ENCODE results near the gene FOXP1.
"Not testable (repeated sequence)": the region's sequence is repeated elsewhere in the genome, so short reads cannot be mapped to it uniquely, and the experiment has no call there.

Gene FOXP1

DNA sequence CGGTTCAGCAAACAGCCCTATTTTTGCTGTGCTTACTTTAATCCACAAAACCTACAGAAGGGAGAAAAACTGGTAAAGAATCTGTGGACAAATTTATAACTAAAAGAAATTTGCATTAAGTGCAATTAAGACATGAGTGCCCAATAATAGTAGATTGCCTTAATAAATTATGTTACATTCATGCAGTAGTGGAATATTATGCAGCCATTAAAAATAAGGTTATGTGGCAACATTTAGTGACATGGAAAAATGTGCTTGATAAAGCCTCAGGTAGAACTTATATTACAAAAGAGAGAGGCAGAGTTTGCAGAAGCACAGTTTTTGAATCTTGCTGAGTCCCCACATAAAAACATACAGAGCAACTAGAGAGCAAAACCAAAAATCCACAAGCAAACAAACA is 253.0 kb downstream of the FOXP1 start:
- no peak for DNase-seq (ENCODE audit: low read depth)

DNA sequence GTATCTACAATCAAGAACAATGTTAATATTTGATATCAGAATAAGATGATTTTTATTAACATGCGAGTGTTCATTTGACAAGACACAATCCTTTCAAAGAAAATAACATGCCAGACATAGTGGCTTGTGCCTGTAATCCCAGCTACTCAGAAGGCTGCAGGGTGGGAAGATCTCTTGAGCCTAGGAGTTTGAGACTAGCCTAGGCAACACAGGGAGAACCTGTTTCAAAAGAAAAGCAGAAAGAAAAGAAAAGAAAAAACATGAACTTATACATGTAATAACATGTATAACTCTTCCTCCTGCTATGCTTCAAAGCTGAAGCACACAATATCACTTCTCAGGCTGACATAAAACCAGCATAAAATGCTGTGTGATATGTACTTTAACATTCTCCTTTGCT is 253.7 kb downstream of the FOXP1 start:
- no peak for DNase-seq (ENCODE audit: low read depth)

DNA sequence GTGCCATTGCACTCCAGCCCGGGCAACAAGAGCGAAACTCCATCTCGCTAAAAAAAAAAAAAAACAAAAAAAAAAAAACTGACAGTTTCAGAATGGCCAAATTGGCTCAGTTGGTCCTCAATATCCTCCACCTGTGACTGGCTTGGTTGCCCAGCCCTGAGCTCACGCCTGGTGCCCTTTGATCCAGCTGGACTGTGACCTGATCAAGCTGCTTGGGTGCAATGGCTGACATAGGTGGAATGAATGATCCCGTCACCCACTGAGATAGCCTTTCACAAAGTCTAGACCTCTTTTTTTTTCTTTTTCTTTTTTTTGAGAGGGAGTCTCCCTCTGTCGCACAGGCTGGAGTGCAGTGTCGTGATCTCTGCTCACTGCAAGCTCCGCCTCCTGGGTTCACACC is 254.6 kb downstream of the FOXP1 start:
- DNase-seq (ENCODE audit: low read depth) = no peak

DNA sequence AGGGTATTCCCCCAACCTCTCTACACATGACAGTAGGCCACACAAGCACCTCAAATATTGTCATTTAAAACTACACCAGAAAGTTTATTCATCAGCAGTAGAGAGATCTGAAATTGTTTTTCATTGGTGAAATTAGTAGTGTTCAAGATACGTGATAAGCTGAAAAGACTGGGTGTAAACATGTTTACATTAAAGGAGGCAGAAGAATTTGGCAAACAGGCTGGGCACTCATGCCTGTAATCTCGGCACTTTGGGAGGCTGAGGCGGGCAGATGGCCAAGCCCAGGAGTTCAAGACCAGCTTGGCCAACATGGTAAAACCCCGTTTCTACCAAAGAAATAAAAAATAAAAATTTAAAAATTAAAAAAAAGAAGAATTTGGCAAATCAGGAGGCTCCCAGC is 255.6 kb downstream of the FOXP1 start:
- DNase-seq (ENCODE audit: low read depth) = no peak

DNA sequence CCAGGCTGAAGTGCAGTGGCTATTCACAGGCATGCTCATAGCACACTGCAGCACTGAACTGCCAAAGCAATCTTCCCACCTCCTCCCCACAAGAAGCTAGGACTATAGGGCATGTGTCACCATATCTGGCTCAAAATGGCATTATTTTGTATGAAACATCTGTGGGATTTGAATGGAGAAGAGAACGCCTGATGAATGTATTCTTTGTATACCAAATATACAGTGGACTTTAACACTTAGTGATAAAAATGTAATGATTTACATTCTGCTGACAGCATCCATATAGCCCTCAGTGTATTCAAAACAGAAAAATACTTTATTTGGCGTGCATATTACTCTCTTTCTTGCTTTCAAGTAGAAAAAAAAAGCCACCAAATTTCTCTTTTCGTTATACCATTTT is 257.8 kb downstream of the FOXP1 start:
- DNase-seq (ENCODE audit: low read depth) = no peak

DNA sequence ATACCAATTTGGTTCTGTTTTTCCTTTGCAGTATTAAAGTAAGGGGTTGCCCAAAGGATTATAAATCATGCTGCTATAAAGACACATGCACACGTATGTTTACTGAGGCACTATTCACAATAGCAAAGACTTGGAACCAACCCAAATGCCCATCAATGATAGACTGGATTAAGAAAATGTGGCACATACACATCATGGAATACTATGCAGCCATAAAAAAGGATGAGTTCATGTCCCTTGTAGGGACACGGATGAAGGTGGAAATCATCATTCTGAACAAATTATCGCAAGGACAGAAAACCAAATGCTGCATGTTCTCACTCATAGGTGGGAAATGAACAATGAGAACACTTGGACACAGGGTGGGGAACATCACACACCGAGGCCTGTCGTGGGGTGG is 259.3 kb downstream of the FOXP1 start:
- not testable (repeated sequence) for DNase-seq (ENCODE audit: low read depth)

DNA sequence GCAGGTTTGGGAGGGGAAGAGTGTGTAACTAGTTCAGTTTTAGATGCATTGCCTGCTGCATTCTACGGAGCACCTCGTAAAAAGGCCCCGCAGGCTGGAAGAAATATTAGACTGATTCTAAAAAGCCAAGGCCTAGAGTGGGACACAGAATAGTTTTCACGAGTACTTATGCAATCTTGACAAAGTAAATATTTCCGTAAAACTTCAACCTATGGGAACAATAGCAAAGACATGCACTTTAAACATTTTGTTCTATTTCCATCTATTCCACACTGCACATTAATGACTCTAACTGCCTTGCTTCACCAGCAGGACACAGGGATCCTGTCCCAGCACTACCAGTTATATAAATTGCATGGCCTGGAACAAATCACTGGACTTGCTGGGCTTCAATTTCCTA is 260.0 kb downstream of the FOXP1 start:
- DNase-seq (ENCODE audit: low read depth) = no peak

DNA sequence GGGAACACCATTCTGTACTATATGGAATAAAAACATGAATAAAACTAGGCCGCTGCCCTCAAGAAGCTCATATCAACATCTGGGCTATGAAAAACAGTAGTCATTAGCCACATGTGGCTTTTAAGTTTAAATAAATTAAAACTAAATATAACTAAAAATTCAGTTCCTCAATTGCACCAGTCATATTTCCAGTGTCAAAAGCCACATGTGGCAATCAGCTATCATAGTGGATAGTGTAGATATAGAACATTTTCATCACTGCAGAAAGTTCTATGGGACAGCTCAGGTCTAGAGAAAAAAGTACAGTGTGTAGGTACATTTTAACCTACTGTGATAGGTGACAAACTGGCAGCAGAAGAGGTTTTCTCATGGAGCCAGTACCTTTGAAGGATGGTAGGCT is 261.4 kb downstream of the FOXP1 start:
- DNase-seq (ENCODE audit: low read depth) = no peak

DNA sequence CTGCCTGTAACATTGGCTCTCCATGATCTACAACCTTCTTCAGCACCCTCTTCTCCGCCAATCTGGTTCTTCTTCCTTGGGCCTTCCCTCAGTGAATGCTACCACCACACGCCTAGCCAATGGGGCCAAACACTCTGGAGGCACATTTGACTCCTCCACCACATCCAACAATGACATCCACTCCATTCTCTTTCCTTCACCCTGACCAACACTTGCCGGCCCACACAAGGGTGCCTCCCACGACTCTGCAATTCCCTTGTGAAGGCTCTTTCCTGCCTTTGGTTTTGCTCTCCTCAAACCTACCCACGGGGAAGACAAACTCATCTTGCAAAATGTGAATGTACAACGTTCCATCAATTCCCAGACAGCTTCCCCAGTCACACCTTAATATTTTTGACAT is 263.8 kb downstream of the FOXP1 start:
- no peak for DNase-seq (ENCODE audit: low read depth)

DNA sequence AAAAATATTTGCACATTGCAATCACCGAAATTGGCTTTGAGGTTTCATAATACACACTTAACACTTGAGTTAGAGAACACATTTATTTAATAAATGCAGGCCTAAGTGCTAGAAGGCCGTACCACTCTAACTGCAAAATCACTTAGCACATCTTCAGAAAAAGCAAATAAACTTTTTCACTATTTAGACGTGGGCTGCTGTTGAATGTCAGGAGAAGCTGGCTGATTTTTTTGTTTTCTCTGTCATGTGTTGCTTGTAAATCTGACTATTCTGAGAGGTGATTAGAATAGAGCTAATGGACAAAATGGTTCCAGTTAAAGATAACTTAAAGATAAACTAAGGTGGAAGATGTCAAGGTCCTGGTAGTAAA is 265.1 kb downstream of the FOXP1 start:
- no peak for DNase-seq (ENCODE audit: low read depth)

DNA sequence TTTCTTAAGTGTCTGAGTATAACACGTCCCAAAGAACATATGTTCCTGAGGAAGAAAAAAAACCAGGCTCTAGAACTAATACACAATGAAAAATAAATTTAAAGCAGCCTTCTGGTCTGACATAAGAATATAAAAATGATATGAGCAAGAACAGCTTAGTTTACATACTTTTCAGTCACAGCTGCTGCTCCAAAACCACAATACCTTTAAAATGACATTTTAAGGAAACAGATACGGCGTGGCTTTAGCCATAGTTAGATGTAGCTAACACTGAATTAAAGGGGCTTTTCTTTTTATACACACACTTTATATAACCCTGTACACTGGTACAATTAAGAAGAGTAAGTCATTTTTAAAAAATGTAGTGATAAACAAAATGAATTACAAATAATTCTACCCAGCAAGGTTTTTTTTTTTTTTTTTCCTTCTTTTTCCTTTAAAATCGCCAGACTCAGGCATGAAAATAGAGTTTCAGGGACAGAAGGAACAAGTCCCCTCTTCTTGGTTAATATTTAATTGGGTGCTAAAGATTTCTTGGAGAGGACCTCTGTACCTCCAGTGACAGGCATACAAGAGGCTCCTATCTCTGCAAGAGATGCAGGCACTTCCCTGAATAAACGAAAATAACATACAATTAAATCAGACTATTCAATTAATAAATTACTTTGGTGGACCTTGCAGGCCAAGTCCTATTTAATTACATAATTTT is 265.6 kb downstream of the FOXP1 start:
- DNase-seq (ENCODE audit: low read depth) = no peak

DNA sequence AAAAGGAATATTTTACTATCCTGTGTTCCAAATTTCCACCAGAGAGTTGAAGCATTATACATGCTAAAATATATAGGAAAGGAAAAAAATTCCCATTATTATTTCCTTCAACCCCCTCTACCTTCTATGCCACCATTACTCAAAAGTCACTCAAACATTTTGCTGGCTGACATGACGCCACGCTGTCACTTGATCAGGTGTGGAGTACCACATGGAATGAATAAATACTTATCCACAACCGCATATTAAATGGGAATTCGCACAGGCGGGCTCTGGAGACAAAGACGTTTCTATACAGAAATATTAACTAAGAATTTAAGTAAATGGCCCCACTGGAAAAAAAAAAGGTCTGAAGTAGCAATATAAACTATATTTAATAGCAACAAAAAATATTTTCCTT is 266.4 kb downstream of the FOXP1 start:
- DNase-seq (ENCODE audit: low read depth) = no peak

DNA sequence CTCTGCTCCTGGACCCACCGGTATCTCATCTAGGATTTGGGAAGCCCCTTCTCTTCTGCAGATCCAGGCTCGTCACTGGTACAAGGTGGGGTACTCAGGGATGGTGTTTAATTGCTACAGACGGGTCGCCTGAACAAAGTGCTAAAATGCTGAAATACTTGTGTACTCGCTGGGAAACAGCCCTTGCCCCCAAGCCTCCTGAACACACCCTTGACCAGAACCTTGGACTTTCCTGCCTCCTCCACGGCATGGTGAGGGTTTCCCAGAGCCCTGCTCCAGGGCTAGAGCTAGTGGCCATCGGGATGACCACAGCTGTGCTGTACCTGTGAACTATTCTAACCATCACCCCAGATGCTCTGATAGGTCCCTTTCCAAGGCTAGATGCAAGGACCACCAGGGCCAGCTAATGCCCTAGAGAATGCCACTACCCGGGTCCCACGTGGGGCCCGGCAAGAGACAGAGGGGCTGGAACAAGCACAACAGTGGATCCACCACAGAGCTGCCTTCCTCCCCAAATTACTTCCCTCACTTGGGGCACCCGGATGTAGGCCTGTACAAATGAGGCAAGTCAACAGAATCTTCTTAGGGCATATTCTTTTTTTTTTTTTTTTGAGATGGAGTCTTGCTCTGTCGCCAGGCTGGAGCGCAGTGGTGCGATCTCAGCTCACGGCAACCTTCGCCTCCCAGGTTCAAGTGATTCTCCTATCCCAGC is 267.3 kb downstream of the FOXP1 start:
- DNase-seq (ENCODE audit: low read depth) = no peak

DNA sequence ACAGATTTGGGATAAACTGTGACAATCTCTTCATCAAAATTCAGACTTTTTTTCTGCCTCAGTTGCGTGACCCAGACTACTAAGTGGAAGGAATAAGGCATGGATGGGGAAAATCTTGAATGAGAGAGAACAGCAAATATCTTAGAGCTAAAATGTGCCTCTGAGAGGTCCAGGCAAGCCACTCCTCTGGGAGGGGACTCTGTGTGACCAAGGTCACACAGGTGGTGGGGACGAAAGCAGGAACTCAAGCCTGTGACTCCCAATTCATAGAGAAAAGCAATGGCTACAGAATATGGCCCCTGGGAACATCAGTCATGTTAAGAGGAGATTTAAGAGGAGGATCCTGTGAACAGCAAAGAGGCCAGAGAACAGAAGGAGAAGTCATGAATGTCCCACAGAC is 268.1 kb downstream of the FOXP1 start:
- DNase-seq (ENCODE audit: low read depth) = no peak

DNA sequence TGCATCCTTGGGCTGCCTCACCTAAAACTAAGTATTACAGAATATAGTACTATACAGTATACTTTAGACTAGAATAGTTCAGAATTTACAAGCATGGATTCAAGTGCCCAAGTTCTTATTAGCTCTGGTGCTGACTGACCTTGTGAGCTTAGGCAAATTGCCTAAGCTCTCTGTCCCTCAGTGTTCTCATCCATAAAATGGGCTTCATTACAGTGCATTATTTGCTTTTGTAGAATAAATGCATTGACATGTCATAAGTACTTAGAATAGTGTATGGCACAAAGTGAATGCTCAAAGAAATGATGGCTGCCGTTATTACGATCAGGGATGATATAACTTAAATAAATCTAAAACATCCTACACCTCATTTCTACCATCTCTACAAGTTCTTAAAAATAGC is 269.7 kb downstream of the FOXP1 start:
- no peak for DNase-seq (ENCODE audit: low read depth)

DNA sequence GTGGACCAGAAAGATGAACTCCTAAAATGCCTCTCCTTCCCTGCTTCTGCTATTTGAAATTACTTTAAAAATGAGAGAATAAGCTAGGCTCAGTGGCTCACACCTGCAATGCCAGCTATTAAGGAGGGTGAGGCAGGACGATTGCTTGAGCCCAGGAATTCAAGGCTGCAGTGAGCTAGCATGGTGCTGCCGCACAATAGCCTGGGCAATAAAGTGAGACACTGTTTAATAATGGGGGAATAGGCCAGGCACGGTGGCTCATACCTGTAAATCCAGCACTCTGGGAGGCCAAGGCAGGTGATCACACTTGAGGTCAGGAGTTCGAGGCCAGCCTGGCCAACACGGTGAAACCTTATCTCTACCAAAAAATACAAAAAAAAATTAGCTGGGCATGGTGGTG is 271.1 kb downstream of the FOXP1 start:
- no peak for DNase-seq (ENCODE audit: low read depth)

DNA sequence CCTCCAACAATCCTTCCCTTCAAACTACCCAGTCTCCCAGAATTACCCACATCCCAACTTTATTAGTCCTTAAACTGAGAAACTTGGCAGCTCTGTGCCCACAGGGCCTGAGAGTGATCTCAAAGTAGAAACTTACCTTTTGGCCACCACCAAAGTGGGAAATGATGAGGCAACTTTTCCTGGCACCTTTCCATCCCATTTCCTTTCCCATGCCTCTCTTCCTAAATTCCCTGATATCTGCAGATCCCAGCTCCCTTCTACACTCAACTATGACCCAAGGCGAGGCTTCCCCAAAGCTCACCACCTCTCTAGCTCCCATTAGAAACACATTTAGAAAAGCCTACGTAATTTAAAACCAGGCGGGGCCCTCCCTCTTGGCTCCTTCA is 271.9 kb downstream of the FOXP1 start:
- DNase-seq (ENCODE audit: low read depth) = no peak

DNA sequence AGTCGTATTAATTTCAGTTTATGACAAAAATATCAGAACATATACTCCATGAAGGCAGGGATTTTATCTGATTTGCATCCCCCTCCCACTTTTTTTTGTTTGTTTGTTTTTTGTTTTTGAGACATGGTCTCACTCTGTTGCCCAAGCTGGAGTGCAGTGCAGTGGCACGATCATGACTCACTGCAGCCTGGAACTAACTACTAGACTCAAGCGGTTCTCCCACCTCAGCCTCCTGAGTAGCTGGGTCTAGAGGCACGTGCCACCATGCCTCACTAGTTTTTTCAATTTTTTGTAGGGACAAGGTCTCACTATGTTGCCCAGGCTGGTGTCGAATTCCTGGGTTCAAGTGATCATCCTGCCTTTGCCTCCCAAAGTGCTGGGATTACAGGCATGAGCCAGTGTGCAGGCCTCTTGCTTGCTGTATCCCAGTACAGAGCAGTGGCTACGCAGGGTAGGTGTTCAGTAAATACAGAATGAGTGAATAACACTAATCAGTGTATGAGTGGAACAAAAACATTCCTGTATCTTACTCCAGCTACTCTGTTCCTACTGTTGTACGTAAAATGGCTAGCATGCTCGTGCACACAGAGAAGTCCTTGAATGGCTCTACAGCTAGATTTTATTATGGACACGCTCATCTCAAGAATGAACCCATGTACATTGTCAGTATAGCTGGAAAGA is 272.4 kb downstream of the FOXP1 start:
- DNase-seq (ENCODE audit: low read depth) = no peak

DNA sequence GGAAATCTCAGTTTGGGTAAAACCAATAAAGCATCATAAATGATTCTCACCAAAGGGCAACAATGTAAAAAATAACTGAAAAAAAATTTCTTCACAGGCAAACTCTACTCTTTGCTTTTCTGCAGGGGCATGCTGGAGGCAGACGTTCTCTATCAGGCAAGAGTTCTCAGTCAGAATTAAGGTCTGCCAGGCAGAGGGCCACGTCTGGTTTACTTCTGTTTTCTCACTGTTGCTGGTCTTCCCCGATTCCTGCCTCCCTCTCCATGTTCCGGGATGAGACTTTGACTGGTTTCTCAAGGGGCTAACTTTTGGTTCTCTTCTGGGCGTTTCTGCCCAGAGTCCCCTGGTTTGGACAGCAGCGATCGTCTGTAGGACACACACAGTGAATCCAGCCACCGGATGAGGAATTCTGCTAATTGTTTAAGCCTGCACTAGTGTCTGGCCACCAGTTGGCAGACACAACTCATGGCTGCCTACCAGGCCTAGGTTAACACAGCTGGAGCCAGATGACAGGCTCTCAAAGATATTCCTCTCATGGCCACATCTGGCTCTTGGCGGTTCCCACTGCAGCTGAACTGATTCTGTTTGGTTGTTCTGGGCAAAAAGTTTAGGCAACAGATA is 273.1 kb downstream of the FOXP1 start:
- DNase-seq (ENCODE audit: low read depth) = no peak

DNA sequence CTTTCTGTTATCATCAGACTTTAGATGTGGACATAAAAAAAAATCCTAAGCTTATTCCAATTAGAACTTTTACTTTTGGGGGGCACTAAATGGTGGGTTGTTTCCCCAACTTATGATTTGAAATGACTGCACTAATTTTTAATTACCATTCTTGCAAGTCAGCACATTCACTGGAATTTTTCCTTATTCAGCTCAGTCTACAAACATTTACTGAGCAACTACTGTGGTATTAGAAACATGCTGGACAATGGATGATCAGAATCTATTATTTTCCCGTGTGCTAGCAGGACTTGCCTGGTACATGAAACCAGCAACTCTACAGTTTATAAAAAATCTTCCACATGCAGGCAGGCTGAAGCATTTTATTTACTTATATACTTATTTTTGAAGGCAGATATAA is 273.6 kb downstream of the FOXP1 start:
- no peak for DNase-seq (ENCODE audit: low read depth)

DNA sequence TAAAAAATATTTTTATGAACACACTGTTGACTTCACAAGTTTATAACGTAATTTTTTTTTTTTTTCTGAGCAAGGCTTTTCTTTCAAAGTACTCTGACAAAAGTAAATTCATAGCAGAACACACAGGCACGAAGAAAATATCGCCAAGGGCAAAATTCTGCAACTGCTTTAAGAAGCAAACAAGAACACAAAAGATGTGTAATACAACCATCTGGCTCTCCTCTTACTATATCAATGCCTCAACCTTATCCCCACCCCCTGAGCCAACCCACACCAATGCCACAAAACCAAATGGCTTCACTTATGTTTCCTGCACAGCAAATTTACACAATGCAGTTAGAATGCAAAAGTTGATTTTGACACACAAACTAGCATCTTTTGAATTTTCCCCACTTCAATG is 274.2 kb downstream of the FOXP1 start:
- DNase-seq (ENCODE audit: low read depth) = no peak

DNA sequence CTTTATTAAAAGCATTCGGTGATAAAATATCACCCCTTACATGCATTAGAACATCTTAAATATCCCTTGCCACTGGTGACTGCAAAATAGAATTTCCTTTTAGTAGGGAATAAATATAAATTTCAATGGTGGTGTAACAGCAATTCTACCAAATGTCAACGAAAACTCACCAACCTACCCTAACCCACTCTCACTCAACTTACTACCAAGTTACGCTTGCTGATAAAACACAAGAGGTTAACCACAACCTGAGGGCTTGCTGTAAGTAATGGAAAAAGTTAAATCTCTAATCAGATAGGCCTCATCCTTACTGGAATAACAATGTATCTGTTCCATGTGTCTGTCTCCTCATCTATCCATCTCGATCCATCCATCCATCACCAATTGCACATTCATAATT is 274.7 kb downstream of the FOXP1 start:
- DNase-seq (ENCODE audit: low read depth) = no peak

All from T-helper 22 cell (primary cell).